Adipocyte (in vitro differentiated cells): Measurements from ENCODE around the gene UBAP1L.
A peak's percentile ranks its signal among the peaks of the same experiment; 100 is the strongest.

ENCODE experiments used
- DNase-seq: peaks from one replicate; pipeline ENCODE4 v3.0.0-alpha.2; 2015; ENCODE audit warnings: low read depth
- H3K27me3 ChIP-seq: replicated peaks from 2 replicates; pipeline ENCODE4 v1.7.0; 2013; ENCODE audit warnings: mild to moderate bottlenecking, low read length, moderate library complexity; ENCODE audit not compliant: control insufficient read depth, insufficient read depth
- H3K36me3 ChIP-seq: 2 replicates; pipeline ENCODE4 v1.7.0; 2013; ENCODE audit warnings: low read length, mild to moderate bottlenecking, moderate library complexity; ENCODE audit not compliant: control insufficient read depth, insufficient read depth, severe bottlenecking
- H3K4me1 ChIP-seq: 2 replicates; pipeline ENCODE4 v1.7.0; 2013; ENCODE audit warnings: mild to moderate bottlenecking, low read length, moderate library complexity; ENCODE audit not compliant: control insufficient read depth, insufficient read depth
- H3K4me3 ChIP-seq: 2 replicates; pipeline ENCODE4 v1.7.0; 2013; ENCODE audit warnings: mild to moderate bottlenecking, low read length, moderate library complexity
- H3K9ac ChIP-seq: 2 replicates; pipeline ENCODE4 v1.7.0; 2013; ENCODE audit warnings: mild to moderate bottlenecking, low read length, moderate library complexity
- H3K9me3 ChIP-seq: 2 replicates; pipeline ENCODE4 v1.7.0; 2013; ENCODE audit warnings: mild to moderate bottlenecking, low read length, moderate library complexity; ENCODE audit not compliant: control insufficient read depth

UBAP1L gene

DNA sequence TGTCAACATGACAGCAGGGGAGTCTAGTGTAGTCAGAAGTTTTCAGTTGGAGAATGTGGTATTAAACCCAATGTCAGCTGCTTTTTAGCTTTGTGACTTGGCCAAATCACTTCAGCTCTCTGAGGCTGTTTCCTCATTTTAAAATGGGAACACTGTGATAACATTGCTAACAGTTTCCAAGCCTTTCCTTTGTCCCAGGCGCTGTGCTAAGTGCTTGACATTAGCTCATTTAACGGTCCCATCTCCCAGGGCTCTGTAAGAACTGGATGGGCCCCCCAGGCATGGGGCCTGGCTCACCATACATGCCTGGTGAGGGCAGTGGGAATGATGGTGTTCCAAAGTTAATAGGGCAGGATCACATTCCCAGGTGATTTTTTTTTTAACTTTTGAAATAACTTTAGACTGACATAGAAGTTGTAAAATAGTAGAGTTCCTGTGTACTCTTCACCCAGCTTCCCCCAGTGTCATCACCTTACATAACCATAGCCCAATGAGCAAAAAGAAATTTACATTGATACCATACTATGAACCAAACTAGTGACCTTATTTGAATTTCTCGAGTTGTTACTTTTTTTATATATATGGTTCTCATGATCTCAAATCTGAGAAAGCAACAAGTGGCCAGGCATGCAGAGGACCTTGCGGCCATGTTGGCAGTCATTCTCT lies 54.9 kb downstream of the UBAP1L start:
- DNase-seq, result no peak
- H3K27me3 ChIP-seq, result peaks cover 26% of the 10 kb centered on the region
- H3K36me3 ChIP-seq, result no peaks in the 10 kb centered on the region
- H3K4me3 ChIP-seq, result no peak overlapping the region
- peaks cover 19% of the 10 kb centered on the region for H3K4me1 ChIP-seq
- H3K9ac ChIP-seq, result no peak overlapping the region
- peaks cover 4% of the 10 kb centered on the region for H3K9me3 ChIP-seq

GRCh38 chr15:65059369-65059750 lies 55.6 kb downstream of the UBAP1L start:
- Histone ChIP-seq H3K27me3 (peaks cover 26% of the 10 kb centered on the region), H3K36me3 (no peaks in the 10 kb centered on the region), H3K9ac (no peak overlapping the region), H3K9me3 (peaks cover 4% of the 10 kb centered on the region), H3K4me3 (no peak overlapping the region), H3K4me1 (peaks cover 24% of the 10 kb centered on the region)
- DNase-seq, result no peak

- H3K36me3 ChIP-seq, result no peaks in the 10 kb centered on the region
- DNase-seq, result no peak
Observed at GRCh38 chr15:65058394-65059368, 56.3 kb downstream of the UBAP1L start.

DNA sequence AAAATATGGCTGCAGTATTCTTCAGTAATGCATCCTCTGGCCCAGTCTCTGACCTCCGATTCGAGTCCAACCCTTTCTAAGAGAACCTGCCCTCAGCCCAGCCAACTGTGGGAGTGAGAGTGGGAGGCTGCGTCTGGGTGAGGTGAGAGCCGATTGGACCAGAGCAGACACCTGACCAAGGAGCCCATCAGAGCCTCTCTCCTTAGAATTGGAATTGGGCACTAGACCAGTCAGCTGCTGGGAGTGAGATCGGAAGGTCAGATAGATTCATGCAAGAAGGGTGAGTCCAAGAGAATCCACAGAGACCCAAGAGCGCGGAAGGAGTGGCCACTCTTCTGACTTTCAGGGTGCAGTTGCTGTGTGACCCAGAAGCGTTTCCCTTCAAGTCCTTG lies 57.5 kb downstream of the UBAP1L start:
- H3K36me3 ChIP-seq, result no peaks in the 10 kb centered on the region
- DNase-seq, result no peak
- H3K4me3 ChIP-seq, result no peak overlapping the region
- no peak overlapping the region for H3K9ac ChIP-seq
- peaks cover 20% of the 10 kb centered on the region for H3K4me1 ChIP-seq
- peaks cover 4% of the 10 kb centered on the region for H3K9me3 ChIP-seq
- H3K27me3 ChIP-seq, result peaks cover 12% of the 10 kb centered on the region

More at GRCh38 chr15:65058394-65059368, 56.3 kb downstream of the UBAP1L start:
- H3K9me3 ChIP-seq, result peaks cover 4% of the 10 kb centered on the region
- H3K27me3 ChIP-seq, result peaks cover 21% of the 10 kb centered on the region
- H3K4me1 ChIP-seq, result peaks cover 24% of the 10 kb centered on the region
- no peak overlapping the region for H3K9ac ChIP-seq
- no peak overlapping the region for H3K4me3 ChIP-seq

- DNase-seq, result no peak
- Histone ChIP-seq H3K36me3 (no peaks in the 10 kb centered on the region), H3K9me3 (peaks cover 4% of the 10 kb centered on the region), H3K4me3 (no peak overlapping the region), H3K9ac (no peak overlapping the region), H3K27me3 (peaks cover 12% of the 10 kb centered on the region), H3K4me1 (peaks cover 20% of the 10 kb centered on the region)
Observed at GRCh38 chr15:65056868-65057548, 58.0 kb downstream of the UBAP1L start.

- DNase-seq, result no peak
- peaks cover 4% of the 10 kb centered on the region for H3K9me3 ChIP-seq
- H3K4me3 ChIP-seq, result no peak overlapping the region
- H3K4me1 ChIP-seq, result peaks cover 19% of the 10 kb centered on the region
- peaks cover 12% of the 10 kb centered on the region for H3K27me3 ChIP-seq
- H3K36me3 ChIP-seq, result no peaks in the 10 kb centered on the region
- H3K9ac ChIP-seq, result no peak overlapping the region
Observed at GRCh38 chr15:65056106-65056505, 58.9 kb downstream of the UBAP1L start.

GRCh38 chr15:65055201-65055870 lies 59.7 kb downstream of the UBAP1L start:
- Histone ChIP-seq H3K4me1 (peaks cover 11% of the 10 kb centered on the region), H3K4me3 (no peak overlapping the region), H3K36me3 (no peaks in the 10 kb centered on the region), H3K9ac (no peak overlapping the region), H3K9me3 (peaks cover 1% of the 10 kb centered on the region), H3K27me3 (peaks cover 12% of the 10 kb centered on the region)
- DNase-seq, result no peak

DNA sequence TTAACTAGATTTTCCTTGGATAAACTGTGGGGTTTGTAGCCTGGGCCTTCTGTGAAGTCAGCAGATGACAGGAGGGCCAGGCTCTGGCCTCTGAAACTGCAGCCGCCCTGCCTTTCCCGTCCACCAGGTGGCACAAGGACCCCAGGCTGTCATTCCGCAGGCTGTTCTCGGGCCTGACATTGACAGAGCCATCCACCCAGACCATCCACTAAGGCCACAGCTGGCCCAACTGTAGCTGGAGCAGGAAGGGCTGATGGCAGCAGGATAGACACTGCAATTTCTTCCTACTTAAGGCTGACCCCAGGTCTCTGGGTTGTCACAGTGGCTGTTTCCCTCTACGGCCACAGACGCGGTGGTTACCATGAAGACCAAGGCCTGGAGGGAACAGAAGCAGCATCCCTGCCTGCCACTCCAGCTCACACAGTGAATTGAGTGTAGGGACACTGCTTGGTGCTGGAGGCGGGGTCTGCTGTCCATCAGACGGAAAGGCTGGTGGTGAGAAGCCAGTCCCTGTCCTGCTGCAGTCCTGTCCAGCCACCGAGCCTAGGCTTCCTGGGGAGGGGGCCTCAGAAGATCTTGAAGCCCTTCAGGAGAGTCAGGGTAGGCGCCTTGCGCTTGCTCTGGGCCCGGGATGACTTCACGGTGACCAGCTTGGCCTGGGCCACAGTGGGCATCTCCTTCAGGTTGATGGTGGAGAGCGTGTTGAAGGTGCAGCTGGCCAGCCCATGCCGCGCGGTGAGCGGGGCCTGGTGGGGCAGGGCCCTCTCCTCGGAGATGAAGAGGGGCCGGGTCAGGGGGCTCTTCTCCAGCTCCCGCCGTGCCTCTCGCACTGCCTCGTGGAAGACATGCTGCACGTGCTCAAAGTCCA lies 60.4 kb downstream of the UBAP1L start:
- Histone ChIP-seq H3K36me3 (no peaks in the 10 kb centered on the region), H3K9ac (no peak overlapping the region), H3K27me3 (peaks cover 12% of the 10 kb centered on the region), H3K4me1 (peaks cover 12% of the 10 kb centered on the region), H3K4me3 (no peak overlapping the region), H3K9me3 (no peaks in the 10 kb centered on the region)
- peak; percentile 84 for DNase-seq

DNA sequence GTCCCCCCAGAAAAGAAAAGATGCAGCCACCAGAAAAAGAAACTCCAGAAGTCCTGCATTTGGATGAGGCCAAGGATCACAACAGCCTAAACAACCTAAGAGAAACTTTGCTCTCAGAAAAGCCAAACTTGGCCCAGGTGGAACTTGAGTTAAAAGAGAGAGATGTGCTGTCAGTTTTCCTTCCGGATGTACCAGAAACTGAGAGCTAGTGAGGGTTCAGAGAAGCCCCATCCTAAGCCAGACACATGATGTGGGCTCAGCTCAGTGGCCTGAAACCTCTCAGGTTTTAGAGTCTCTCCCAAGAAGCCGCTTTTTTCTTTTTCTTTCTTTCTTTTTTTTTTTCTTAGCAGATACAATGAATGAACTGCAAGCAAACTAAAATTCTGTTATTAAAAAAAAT lies 62.0 kb downstream of the UBAP1L start:
- DNase-seq, result no peak

GRCh38 chr15:65051266-65051665 lies 63.7 kb downstream of the UBAP1L start:
- no peak for DNase-seq
- H3K4me3 ChIP-seq, result no peak overlapping the region
- peaks cover 4% of the 10 kb centered on the region for H3K27me3 ChIP-seq
- peaks cover 16% of the 10 kb centered on the region for H3K4me1 ChIP-seq
- H3K9ac ChIP-seq, result no peak overlapping the region
- no peaks in the 10 kb centered on the region for H3K9me3 ChIP-seq
- H3K36me3 ChIP-seq, result no peaks in the 10 kb centered on the region

More for the DNA sequence above, 62.0 kb downstream of the UBAP1L start:
- Histone ChIP-seq H3K27me3 (peaks cover 6% of the 10 kb centered on the region), H3K9me3 (no peaks in the 10 kb centered on the region), H3K4me1 (peaks cover 16% of the 10 kb centered on the region), H3K36me3 (no peaks in the 10 kb centered on the region), H3K9ac (no peak overlapping the region), H3K4me3 (no peak overlapping the region)
